ENCODE results near the gene CRYBG1. TPM values are rescaled to one million over a fixed set of nuclear protein-coding genes. Genes with fewer than 3 reads are reported as not detected.

CRYBG1 gene
- total RNA-seq, 1 experiment from 2014 or later, result 5.7 TPM

DNA sequence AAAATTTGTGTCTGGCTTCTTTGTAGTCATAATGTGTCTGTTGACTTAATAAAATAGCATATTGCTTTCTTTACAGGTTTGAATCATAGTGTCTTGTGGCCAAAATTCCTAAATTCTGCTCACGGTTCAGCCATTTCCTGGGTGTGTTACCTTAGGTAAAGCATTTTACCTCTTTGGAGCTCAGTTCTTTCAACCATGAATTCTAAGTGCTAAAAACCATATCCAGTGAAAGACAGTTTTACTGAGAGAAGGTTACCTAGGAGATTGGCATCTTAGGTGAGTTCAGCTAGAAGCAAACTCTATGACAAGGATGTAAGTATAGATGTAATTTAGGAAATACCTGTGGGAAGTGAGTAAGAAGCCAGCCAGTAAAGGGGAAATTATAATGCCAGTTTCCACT lies 20.7 kb downstream of the CRYBG1 start:
- H3K4me1 ChIP-seq (ENCODE audit: insufficient read depth, low read length), result no peaks in the 10 kb centered on the region
- TF ChIP-seq, protein P1, sequence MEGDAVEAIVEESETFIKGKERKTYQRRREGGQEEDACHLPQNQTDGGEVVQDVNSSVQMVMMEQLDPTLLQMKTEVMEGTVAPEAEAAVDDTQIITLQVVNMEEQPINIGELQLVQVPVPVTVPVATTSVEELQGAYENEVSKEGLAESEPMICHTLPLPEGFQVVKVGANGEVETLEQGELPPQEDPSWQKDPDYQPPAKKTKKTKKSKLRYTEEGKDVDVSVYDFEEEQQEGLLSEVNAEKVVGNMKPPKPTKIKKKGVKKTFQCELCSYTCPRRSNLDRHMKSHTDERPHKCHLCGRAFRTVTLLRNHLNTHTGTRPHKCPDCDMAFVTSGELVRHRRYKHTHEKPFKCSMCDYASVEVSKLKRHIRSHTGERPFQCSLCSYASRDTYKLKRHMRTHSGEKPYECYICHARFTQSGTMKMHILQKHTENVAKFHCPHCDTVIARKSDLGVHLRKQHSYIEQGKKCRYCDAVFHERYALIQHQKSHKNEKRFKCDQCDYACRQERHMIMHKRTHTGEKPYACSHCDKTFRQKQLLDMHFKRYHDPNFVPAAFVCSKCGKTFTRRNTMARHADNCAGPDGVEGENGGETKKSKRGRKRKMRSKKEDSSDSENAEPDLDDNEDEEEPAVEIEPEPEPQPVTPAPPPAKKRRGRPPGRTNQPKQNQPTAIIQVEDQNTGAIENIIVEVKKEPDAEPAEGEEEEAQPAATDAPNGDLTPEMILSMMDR (conservative IDR thresholded peaks at IDR 0.05), result no peak
- no CpG with 5 or more reads among the region's 1 CpG for WGBS (ENCODE audit: extremely low coverage, insufficient read length, low lambda C conversion rate)

More for the DNA sequence above, 20.7 kb downstream of the CRYBG1 start:
- no peaks in the 10 kb centered on the region for H3K27me3 Mint-ChIP-seq (ENCODE audit: low read depth)
- H3K27me3 ChIP-seq (ENCODE audit: insufficient read depth, low read length), result no peaks in the 10 kb centered on the region
- no peaks in the 10 kb centered on the region for H3K4me1 Mint-ChIP-seq
- no peak overlapping the region for H2BK12ac ChIP-seq (ENCODE audit: insufficient read length, low read depth, low read length)
- H3K4me2 ChIP-seq (ENCODE audit: insufficient read depth, insufficient read length, low read length), result no peak overlapping the region
- H3K36me3 Mint-ChIP-seq (ENCODE audit: insufficient read depth in 1 of 3, low read depth in 3 of 3), result peaks cover 0 to 2% (median 0%) of the 10 kb centered on the region in 3 experiments; a peak in 2 of 7 replicates
- no peak overlapping the region for H4K91ac ChIP-seq (ENCODE audit: insufficient read length, low read depth, low read length)
- H2AFZ ChIP-seq (ENCODE audit: low read length), result no peak overlapping the region
- H4K8ac ChIP-seq (replicated peaks; ENCODE audit: insufficient read length, low read depth, low read length), result no peak overlapping the region
- peaks cover 0 to 2% of the 10 kb centered on the region in 2 experiments; a peak in 3 of 5 replicates for H3K9me3 Mint-ChIP-seq
- no peak overlapping the region for H2BK20ac ChIP-seq (ENCODE audit: low read depth, low read length, poor library complexity, severe bottlenecking)
- no peak overlapping the region for H3K9ac ChIP-seq (ENCODE audit: extremely low read depth, insufficient read length, low read length)
- H3K27ac Mint-ChIP-seq, result no peak overlapping the region
- H3K79me1 ChIP-seq (ENCODE audit: insufficient read depth, low read depth, low read length, poor library complexity, severe bottlenecking), result no peaks in the 10 kb centered on the region
- no peak overlapping the region for H3K14ac ChIP-seq (ENCODE audit: insufficient read depth, low read length)
- H4K20me1 ChIP-seq (ENCODE audit: control insufficient read depth, insufficient read depth, insufficient read length), result no peaks in the 10 kb centered on the region
- no peak overlapping the region for H2BK5ac ChIP-seq (ENCODE audit: insufficient read length, low read length)
- H4K5ac ChIP-seq (ENCODE audit: insufficient read length, low read depth, low read length), result no peak overlapping the region
- no peak overlapping the region for H2AK5ac ChIP-seq (ENCODE audit: insufficient read length, low read length)
- H3K79me2 ChIP-seq (ENCODE audit: insufficient read depth, low read length), result no peaks in the 10 kb centered on the region
- no peak overlapping the region for H2BK120ac ChIP-seq (ENCODE audit: low read depth, low read length, poor library complexity, severe bottlenecking)
- no peak for DNase-seq
- H2BK15ac ChIP-seq (ENCODE audit: low read depth, low read length), result no peak overlapping the region
- H3K9me3 ChIP-seq (ENCODE audit: control insufficient read depth, low read depth, low read length), result no peaks in the 10 kb centered on the region
- no peaks in the 10 kb centered on the region for H3K23me2 ChIP-seq (ENCODE audit: insufficient read length, low read depth, low read length, poor library complexity, severe bottlenecking)
- H3K56ac ChIP-seq (ENCODE audit: insufficient read length, low read depth, low read length), result no peak overlapping the region
- H3K4me3 Mint-ChIP-seq, result no peak overlapping the region
- H3T11ph ChIP-seq (ENCODE audit: low read length), result no peak overlapping the region
- no peak overlapping the region for H3K23ac ChIP-seq (ENCODE audit: insufficient read length, low read depth, low read length)
- H3K4ac ChIP-seq (ENCODE audit: low read depth, low read length), result no peak overlapping the region
- no peak overlapping the region for H3K18ac ChIP-seq (ENCODE audit: insufficient read length, low read depth, low read length)
- H3K27ac ChIP-seq (ENCODE audit: insufficient read length, low read depth, low read length), result no peak overlapping the region
